ENCODE results near the gene ATP10B. TPM values are rescaled to one million over a fixed set of nuclear protein-coding genes. Genes with fewer than 3 reads are reported as not detected.

Gene ATP10B
- total and polyA plus RNA-seq, 10 of the 15 experiments (the other 5 are each of a cell fraction or from before 2014, with no cell fraction given) = not detected

GRCh38 chr5:160604484-160604883, 247.5 kb downstream of the ATP10B start:
- CTCF ChIA-PET = no interaction called here
- H4K20me1 ChIP-seq (ENCODE audit: control insufficient read depth, insufficient read depth) = no peaks in the 10 kb centered on the region
- BruUV-seq (replicated peaks) = no TSS peak

More at GRCh38 chr5:160604484-160604883, 247.5 kb downstream of the ATP10B start:
- no peak overlapping the region for H3K4me2 ChIP-seq (ENCODE audit: control insufficient read depth, insufficient read depth)
- TF ChIP-seq CREB1 (IDR thresholded peaks at IDR 0.05; ENCODE audit: low read depth) (no peak), ELK1 (IDR thresholded peaks at IDR 0.05; ENCODE audit: low read depth, low read length) (no peak), ZBTB4 (CRISPR knock-in tag; IDR thresholded peaks at IDR 0.05) (no peak)
- H3K27me3 ChIP-seq (replicated peaks in 1 of 2; ENCODE audit: control insufficient read depth in 2 of 2, insufficient read depth in 2 of 2, low read length in 1 of 2) = no peaks in the 10 kb centered on the region
- H3K36me3 ChIP-seq (ENCODE audit: control insufficient read depth in 2 of 2, insufficient read depth in 2 of 2, low read length in 1 of 2) = no peaks in the 10 kb centered on the region
- no peak overlapping the region for H2AFZ ChIP-seq (ENCODE audit: control insufficient read depth, low read depth, low read length)
- intact Hi-C loops (cut with micrococcal nuclease; ENCODE audit: unreplicated experiment) (no loop called here), in situ Hi-C loops (cut with MboI) (no loop called here)
- ChIA-PET RAD21 (ENCODE audit: unreplicated experiment) (no interaction called here), POLR2A (no interaction called here), SMC1A (ENCODE audit: uncharacterized antibody, unreplicated experiment) (no interaction called here)
- no peaks in the 10 kb centered on the region for H3K79me2 ChIP-seq (ENCODE audit: control insufficient read depth, insufficient read depth, low read length)
- ATAC-seq (no peak), DNase-seq (ENCODE audit: low read depth, low spot score) (no peak), FAIRE-seq (no peak)
- no peak overlapping the region for H3K27ac ChIP-seq (ENCODE audit: control insufficient read depth, insufficient read depth)
- H3K9ac ChIP-seq (ENCODE audit: control insufficient read depth, insufficient read depth, low read length) = no peak overlapping the region
- no peaks in the 10 kb centered on the region for H3K9me3 ChIP-seq (replicated peaks; ENCODE audit: control insufficient read depth, insufficient read depth, low read length)
- no peak overlapping the region for H3K4me3 ChIP-seq
- H3K4me1 ChIP-seq (ENCODE audit: control insufficient read depth, insufficient read depth, low read length) = no peaks in the 10 kb centered on the region
- 23% methylated on average over 4 of the region's 4 CpGs for WGBS (ENCODE audit: insufficient coverage, insufficient replicate concordance, low lambda C conversion rate, missing lambda C conversion rate)

Data from GM12878 (cell line).